Endometrium (tissue), 2 donors: ENCODE results near the gene CAMSAP1.

Source experiments
- FAIRE-seq: peaks from 2 replicates; lab custom pipeline; 2012; peaks lifted over from hg19 to GRCh38; lab: Jason Lieb, UNC
- donor health status: control.
- donor health status: control.

The CAMSAP1 gene

DNA sequence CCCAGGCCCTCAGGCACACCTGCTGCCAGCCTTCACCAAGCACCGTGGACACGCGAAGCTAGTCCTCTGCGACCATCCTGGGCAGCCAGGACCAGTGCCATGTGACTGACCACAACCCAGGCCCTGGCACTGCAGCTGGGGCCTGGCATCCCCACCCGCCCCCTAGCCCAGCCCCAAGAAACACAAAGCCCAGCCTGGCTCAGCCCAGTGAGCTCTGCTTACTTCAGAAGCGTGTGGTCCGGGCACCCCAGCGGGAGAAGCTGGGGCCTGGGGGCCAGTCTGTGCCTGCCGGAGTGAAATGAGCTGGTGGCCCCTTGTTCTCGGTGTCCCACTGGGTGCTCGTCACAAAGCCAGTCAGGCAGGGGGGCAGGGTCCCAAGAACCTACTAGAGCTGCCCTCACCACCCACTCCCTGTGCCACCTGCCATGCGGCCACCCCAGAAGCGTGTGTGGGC is 117.5 kb downstream of the CAMSAP1 start:
- FAIRE-seq = no peak

DNA sequence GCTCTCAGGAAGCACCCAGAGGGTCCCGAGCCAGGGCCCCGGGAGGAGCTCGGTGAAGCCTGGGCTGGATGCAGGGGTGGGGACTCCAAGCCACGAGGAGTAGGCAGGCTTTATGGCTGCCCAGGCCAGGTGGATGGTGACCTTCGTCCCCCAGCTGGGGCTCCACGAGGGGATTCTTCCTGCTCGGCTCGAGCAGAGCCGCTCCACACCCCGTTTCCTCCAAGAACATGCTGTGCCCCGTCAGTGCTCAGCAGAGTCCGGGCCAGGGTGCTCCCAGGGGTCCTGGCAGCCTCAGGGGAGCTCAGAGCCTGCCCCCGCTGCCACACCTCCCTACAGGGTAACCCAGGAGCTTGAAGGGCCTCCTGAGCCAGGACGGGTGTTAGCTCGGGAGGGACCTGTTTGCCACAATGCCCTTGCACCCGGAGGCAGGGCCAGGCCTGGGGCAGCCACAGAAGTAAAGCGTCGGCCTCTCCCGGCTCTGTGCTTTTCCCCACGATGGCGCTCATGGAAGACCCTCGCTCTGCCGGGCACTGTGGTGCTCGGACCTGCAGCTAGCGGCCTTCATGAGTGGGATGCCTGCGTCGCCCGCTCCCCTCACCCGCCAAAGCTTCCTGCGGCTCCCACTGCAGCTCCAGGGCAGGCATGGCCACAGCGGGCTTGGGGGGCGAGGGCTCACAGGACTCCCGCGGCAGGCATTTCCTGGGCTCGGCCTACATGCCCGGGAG is 118.6 kb downstream of the CAMSAP1 start:
- no peak for FAIRE-seq

DNA sequence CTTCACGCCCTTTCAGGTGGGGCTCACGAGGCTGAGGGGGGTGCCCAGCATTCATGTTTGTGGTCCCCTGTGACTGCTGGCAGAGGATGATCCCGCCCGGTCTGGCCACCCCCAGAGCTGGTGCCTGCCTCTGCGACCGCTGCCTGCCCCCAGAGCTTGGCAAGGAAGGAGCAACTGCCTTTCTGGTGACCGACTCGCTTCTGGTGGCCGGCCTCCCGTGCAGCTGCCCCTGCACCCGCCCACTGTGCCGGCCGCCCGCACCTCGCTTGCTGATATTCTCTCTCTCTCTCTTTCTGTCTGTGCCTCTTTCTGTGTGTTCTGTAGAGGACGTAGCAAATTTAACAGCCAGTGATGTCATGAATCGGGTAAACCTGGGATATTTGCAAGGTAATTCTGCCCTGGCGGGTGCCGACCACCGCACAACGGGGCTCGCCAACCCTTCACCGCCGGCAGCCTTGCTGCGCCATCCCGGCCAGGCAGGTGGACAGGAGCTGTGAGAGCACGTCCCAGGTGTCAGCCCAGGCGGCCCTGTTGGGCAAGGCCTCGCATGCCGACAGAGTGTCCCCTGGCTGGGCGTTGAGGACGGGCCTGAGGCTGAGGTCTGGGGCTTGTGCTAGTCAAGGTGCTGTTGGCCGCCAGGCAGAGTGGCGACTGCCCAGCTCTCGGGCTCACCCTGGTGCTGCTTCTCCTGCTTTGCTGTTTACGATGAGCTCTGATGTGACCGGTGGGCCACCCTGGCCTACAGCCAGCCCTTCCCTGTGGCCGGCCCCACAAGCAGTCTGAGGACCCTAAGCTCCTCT is 119.4 kb downstream of the CAMSAP1 start:
- FAIRE-seq = no peak

DNA sequence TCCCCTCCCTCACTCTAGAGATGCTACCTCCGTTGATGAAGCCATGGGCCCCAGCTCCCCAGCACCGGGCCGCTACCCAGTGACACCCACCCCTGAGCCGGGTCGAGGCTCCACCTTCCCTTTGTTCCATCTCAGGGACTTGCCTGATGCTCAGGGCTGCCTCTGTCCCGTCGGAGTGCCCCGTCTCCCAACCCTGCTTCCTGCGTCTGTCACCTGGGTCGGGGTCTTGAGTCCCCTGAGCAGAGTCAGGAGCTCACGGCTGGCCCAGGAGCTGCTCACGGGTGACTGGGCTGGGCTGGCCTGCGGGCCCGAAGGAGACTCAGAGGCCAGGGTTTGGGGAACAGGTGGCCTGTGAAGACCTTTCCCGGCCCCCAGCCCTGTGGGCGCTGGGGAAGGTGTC is 120.0 kb downstream of the CAMSAP1 start:
- no peak for FAIRE-seq

DNA sequence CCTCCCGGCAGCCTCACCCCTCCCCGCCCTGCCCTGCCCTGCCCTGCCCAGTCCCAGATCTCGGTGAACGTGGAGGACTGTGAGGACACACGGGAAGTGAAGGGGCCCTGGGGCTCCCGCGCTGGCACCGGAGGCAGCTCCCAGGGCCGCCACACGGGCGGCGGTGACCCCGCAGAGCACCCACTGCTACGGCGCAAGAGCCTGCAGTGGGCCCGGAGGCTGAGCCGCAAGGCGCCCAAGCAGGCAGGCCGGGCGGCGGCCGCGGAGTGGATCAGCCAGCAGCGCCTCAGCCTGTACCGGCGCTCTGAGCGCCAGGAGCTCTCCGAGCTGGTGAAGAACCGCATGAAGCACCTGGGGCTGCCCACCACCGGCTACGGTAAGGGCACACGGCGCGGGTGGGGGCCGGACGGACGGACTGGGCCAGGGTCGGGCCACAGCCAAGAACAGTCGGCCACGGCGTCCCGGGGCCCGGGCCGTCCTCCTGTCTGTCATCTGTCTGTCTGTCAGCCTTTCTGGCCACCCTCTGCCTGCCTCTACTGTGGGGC is 121.1 kb downstream of the CAMSAP1 start:
- FAIRE-seq = no peak

DNA sequence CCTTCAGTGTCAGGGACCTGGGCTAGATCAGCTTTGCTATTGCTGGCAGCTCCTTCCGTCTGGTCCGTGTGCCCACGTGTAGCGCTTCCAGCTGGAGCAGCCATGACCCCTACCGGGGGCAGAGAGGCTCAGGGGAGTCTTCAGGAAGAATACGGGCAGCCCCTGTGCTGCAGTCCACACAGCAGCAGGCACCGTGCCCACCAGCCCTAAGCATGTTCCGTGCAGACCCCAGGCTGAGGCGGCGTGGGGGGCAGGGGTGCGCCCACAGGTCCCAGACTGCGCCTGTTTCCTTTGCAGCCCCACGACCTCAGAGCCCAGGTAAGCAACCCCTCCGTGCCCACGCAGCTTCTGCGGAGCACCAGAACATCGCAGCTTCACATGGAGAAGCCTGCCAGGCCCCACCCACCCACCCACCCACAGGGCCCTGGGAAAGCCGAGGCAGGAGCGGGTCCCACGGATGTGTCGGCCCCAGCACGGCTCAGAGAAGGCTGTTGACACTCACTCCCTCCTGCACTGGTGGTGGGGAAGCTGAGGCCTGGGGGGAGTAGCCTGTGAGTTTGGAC is 122.3 kb downstream of the CAMSAP1 start:
- no peak for FAIRE-seq

DNA sequence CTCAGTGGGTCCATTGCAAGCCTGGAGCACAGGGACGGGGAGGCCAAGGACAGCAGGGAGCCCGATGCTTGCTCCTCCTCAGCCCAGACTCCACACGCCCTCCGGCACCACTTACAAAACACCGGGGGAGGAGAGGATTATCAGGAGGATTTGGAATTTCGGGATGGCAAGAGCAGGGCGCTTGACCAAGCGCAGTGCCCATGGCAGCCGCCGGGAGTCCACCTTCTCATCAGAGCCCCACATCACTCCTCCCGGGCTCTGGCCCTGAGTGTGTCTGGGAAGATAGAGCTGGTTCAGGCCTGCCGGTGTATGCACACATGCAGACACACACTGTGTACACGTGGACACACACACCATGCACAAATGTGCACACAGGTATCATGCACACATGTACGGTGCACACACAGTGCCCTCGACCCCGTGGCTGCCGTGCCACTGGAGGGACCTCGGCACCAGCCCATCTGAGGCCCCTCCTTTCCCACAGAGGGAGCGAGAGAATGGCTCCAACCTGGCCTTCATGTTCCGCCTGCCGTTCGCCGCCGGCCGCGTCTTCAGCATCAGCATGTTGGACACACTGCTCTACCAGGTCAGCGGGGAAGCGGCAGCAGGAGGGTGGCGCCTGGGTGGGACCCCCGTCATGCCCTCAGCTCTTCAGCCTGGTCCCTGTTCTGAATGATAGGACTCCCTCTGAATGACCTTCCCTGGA is 123.7 kb downstream of the CAMSAP1 start:
- no peak for FAIRE-seq

DNA sequence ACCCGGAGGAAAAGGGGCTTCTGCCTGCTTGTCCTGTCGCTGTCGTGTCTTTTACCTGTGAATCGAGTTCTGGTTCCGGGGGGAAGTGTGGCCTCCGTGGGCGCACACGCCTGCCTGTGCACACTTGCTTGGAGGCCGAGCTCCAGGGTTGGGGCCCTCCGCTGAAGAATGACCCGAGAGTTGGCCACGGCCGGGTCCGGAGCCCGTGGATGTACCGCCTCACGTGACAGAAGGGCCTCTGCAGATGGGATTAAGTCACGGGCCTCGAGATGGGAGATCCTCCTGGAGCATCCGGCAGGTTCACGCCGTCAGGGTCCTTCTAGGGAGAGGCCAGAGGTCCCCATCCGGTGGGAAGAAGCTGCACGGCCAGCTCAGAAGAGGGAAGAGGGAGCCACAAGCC is 124.4 kb downstream of the CAMSAP1 start:
- FAIRE-seq = no peak

DNA sequence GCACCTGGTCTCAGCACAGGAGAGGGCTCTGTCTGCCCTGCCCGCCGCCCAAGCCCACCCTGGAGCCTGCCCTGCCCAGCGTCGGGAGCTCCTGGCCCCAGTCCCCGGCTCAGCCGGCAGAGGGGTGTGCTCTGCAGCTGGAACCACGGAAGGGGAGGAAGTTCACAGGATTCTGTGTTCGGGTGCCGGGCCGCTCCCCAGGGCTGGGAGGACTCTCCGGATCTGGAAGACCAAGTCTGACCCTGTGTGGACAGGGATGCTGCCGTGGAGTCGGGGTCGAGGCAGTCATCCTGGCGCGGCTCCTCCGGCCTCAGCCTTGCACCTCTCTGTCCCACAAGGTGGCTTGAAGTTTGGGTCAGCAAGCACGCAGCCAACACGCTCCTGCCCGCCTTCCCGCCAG is 126.7 kb downstream of the CAMSAP1 start:
- FAIRE-seq = no peak

DNA sequence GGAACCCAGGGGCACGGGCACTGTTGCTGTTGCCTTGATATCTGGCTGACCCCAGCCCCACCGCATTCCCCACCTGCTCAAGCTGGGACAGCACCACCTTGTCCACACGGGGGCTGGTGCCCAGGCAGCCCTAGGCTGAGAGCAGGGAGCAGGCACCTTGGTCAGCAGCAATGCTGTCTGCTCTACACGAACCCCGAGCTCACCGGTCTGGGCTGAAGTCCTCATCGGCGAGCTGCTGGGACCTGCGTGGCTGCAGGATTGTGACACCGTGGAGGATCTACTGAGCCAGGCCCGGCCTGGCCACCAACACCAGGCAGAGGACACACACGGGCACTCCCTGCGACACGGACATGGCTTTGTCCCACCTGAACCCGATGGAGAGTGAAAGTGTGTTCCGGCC is 127.3 kb downstream of the CAMSAP1 start:
- FAIRE-seq = no peak

DNA sequence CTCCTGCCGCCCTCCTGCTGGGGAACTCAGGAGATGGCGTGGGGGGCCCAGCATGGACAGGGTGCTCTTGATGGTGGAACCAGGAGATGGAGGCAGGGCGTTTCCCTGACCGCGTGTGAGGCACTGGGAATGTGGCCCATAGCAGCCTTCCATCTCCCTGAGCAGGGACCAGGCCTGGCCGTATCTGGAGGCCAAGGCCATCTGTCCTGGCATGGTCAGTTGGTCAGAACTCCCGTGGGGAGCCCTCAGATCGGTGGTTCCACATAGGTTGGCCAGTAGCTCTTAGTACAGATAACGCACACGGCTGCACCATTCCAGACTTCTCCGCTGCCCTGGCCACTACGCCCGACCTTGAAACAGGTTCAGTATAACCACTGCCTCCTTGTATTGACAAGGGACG is 127.8 kb downstream of the CAMSAP1 start:
- no peak for FAIRE-seq

DNA sequence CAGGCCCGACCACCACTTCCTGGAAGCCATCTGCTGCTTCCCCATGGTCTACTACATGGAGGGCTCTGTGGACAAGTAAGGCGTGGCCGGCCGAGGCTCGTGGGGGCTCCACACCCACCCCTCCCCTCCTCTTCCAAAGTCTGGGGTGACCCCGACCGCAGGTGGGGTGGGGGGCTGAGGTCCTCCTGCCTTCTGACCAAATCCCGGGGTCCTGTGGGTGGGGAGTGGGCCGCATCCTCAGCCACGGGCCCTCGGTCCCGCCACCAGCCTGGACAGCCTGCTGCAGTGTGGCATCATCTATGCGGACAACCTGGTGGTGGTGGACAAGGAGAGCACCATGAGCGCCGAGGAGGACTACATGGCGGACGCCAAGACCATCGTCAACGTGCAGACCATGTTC is 128.9 kb downstream of the CAMSAP1 start:
- no peak for FAIRE-seq

DNA sequence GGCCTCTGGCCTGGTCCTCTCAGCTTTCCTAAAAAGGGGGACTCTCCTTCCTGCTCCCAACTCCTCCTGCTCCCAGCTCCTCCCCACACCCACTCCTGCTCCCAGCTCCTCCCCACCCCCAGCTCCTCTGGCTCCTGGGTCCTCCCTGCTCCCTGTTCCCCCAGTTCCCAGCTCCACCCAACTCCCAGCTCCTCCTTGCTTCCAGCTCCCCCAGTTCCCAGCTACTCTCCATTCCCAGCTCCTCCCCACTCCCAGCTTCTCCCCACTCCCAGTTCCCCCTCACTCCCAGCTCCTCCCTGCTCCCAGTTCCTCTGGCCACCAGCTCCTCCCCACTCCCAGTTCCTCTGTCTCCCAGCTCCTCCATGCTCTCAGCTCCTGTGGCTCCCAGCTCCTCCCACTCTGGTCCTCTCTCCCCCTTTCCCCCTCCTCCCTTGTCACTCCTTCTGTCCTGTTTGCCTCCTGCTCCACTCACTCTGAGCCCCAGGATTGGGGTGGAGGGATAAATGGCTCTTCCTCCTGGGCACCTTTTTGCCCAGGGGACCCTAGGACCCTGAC is 129.6 kb downstream of the CAMSAP1 start:
- no peak for FAIRE-seq

DNA sequence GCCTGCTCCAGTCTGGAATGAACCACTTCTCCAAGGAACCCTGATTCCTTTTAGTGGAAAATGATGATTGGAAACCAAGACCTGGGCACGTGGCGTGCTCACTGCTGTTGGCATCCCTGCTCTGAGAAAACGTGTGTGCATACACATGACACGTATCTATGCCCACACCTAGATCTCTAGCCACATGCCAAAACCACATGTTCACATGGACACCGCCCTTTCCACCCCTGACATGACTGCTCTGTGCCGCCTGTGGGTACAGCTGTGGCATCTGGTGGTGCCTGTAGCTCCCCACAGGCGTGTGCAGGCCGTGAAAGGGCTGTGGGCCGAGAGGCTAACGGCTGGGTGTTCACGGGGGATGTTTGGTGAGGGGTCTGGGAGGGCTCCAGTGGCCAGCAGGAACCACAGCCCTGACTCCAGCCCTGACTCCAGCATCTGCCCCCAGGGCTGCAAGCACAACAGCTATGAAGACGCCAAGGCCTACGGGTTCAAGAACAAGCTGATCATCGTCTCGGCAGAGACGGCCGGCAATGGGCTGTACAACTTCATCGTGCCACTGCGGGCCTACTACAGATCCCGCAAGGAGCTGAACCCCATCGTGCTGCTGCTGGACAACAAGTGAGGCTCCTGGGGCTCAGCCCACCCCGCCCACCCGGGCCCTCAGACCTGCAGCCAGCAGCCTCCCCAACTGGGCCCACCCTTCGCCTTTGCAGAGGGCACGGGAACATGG is 130.3 kb downstream of the CAMSAP1 start:
- no peak for FAIRE-seq

DNA sequence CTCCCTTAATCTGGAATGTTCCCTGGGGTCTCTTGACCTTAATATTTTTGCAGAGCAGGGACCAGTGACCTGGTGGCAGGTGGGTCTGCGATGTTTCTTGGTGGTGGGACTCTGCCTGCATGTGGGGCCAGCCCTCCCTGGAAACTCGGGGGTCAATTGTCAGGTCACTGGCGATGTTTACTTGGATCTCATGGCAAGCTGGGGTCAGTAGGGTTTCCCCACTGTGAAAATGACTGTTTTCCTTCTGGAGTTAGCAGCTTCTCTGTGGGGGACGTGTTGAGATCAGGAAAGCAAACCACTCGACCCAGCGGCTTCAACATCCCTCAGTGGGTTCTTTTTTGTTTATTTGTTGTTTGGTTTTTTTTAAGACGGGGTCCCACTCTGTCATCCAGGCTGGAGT is 131.4 kb downstream of the CAMSAP1 start:
- no peak for FAIRE-seq

DNA sequence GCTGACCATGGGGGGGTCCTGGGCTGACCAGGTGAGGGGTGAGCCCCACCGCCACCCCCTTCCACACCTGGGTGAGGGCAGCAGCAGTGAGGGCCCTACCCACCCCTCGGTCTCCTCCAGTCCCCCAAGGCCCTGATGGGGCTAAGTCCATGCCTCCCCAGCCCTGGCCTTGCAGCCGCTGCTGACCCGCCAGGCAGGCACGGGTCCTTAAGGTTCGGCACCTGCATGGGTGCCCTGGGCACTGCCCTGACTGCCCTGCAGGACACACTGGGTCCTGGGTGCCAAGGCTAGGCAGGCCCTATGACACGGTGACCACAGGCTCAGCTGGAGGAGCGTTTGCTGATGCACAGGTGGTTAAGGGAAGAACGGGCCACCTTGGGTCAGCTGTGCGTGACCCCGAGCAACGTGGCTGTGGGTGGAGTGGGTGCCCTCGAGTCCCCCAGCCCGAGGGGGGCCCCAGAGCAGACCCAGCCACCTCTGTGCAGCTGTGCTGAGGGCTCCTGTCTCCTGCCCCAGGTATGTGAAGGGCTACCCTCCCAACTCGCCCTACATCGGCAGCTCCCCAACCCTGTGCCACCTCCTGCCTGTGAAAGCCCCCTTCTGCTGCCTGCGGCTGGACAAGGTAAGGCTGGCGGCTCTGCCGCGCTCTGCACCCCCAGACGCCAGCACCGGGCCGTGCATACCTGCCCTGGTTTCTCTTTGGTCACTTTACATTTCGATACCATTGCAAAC is 132.4 kb downstream of the CAMSAP1 start:
- FAIRE-seq = no peak

DNA sequence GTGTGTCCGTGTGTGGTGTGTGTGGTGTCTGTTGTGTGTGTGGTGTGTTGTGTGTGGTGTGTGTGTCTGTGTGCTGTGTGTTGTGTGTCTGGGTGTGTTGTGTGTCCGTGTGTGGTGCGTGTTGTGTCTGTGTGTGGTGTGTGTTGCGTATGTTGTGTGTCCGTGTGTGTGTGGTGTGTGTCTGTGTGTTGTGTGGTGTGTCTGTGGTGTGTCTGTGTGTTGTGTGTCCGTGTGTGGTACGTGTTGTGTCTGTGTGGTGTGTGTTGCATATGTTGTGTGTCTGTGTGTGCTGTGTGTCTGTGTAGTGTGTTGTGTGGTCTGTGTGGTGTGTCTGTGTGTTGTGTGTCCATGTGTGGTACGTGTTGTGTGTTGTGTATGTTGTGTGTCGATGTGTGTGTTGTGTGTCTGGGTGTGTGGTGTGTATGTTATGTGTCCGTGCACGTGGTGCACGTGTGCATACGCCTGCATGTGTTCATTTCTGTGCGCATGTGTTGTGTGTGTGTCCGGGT is 133.1 kb downstream of the CAMSAP1 start:
- FAIRE-seq = no peak

DNA sequence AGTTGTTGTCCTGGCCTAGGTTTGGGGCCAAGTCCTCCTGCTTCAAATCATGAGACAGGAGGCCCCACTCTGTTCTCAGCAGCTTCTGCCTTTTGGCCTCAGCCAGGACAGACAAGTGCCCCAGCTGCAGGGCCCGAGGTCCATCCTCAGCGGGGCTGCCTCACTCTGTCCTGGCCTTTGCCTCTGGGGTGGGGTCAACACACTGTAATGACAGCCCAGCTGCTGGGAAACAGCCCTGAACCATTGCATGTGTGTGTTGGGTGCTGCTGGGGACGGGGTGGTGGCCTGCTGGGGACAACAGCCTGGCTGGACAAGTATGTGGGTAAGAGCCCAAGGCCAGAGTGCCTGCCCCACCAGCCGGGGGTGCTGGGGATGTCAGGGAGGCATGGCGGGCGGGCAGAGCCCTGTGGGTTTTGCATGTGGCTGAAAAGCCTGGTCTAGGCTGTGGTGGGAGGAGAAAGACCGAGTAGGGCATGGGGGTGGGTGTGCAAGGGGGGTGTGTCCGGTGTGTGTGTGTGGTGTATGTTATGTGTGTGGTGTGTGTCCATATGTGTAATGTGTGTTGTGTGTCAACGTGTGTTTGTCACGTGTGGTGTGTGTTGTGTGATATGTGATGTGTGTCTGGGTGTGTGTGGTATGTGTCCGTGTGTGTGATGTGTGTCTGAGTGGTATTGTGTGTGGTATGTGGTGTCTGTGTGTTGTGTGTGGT is 133.7 kb downstream of the CAMSAP1 start:
- no peak for FAIRE-seq

DNA sequence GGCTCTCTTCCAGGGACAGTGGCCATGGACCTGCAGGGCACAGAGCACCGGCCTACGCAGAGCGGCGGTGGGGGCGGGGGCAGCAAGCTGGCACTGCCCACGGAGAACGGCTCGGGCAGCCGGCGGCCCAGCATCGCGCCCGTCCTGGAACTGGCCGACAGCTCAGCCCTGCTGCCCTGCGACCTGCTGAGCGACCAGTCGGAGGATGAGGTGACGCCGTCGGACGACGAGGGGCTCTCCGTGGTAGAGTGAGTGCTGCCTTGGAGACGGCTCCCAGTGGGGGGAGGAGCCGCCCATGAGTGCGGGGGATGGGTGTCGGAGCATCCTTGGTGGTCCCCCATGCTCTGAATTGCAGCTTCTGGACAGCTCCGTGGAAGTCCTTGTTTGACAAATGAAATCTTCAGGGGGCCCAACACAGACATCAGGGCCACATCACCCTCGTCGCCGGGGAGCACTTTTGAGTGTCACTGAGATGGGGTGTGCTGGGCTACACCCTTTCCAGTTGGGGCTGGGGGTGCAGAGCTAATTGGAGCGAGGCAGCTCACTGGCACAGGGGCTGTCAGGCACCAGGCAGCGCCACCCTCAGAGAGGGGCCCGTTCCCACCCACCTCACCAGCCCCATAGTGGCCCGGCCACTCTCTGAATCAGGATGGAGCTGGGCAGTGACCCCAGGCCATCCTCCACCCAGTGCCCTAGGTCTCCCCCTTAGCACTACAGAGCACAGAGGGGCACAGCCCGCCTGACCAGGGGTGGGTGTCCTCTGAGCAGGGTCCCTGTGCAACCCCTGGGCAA is 134.4 kb downstream of the CAMSAP1 start:
- FAIRE-seq = no peak
